Measurements from ENCODE around the gene CDCA4. TPM values are rescaled to one million over a fixed set of nuclear protein-coding genes. Genes with fewer than 3 reads are reported as not detected.
A peak's percentile ranks its signal among the peaks of the same experiment; 100 is the strongest.

The CDCA4 gene
- total RNA-seq (2022) (28.9 and 32.4 TPM in 2 replicates), Bru-seq, nascent RNA (percentile 88 among the genes with signal in this experiment), BruChase-seq, experiment 1, labeled RNA remaining after a 6-hour chase (percentile 91 among the genes with signal in this experiment), BruChase-seq, experiment 2, labeled RNA remaining after a 2-hour chase (percentile 93 among the genes with signal in this experiment)
- long read RNA-seq, transcript CDCA4-201 (2 exons, 2,513 nt) = major isoform, 45 of 47 reads
- long read RNA-seq, partial matches to known transcripts = 0 of 47 reads
- long read RNA-seq, other reads (novel, unspliced or antisense) = 2 of 47 reads

GRCh38 chr14:105020815-105021655 is at the start of gene CDCA4:
CDCA4 (minus strand) TSS chr14:105021083; CDS start chr14:105011929, 9,154 bp downstream.
- DNase-seq = peak; percentile 98
- Mint-ChIP-seq H3K27me3 (ENCODE audit: unreplicated experiment) (no peaks in the 10 kb centered on the region), H3K9me3 (ENCODE audit: low read depth, unreplicated experiment) (no peaks in the 10 kb centered on the region), H3K4me3 (ENCODE audit: low read depth, unreplicated experiment) (peak within 1 kb of the TSS; percentile 96), H3K4me1 (ENCODE audit: low read depth, unreplicated experiment) (peaks cover 38% of the 10 kb centered on the region), H3K27ac (ENCODE audit: unreplicated experiment) (peak within 1 kb of the TSS; percentile 97), H3K36me3 (ENCODE audit: insufficient read depth, unreplicated experiment) (peaks cover 59% of the 10 kb centered on the region)
- intact Hi-C loops (cut with micrococcal nuclease; ENCODE audit: unreplicated experiment) = loop anchor here (5.0 kb wide), 1 partner anchor 49 kb away; no protein-coding TSS in a partner anchor
- no TSS peak for BruUV-seq (replicated peaks)
- CTCF ChIA-PET = interaction anchor here (0.9 to 1.4 kb wide), 2 partner anchors 48 to 66 kb away, joined by 3 to 8 read pairs; no protein-coding TSS in a partner anchor
- no peak for TF ChIP-seq CTCF (IDR thresholded peaks at IDR 0.05; ENCODE audit: unreplicated experiment)

GRCh38 chr14:105069871-105070759 is 49.2 kb upstream of the CDCA4 start:
- H3K36me3 Mint-ChIP-seq (ENCODE audit: insufficient read depth, unreplicated experiment) = peaks cover 30% of the 10 kb centered on the region
- intact Hi-C loops (cut with micrococcal nuclease; ENCODE audit: unreplicated experiment) = no loop called here
- no TSS peak for BruUV-seq (replicated peaks)
- H3K4me3 Mint-ChIP-seq (ENCODE audit: low read depth, unreplicated experiment) = no peak overlapping the region
- peaks cover 6% of the 10 kb centered on the region for H3K4me1 Mint-ChIP-seq (ENCODE audit: low read depth, unreplicated experiment)
- no peaks in the 10 kb centered on the region for H3K9me3 Mint-ChIP-seq (ENCODE audit: low read depth, unreplicated experiment)
- TF ChIP-seq CTCF (IDR thresholded peaks at IDR 0.05; ENCODE audit: unreplicated experiment) = no peak
- DNase-seq = no peak
- no peak overlapping the region for H3K27ac Mint-ChIP-seq (ENCODE audit: unreplicated experiment)
- CTCF ChIA-PET = interaction anchor here (0.6 kb wide), 1 partner anchor 92 kb away, joined by 4 read pairs; no protein-coding TSS in a partner anchor
- H3K27me3 Mint-ChIP-seq (ENCODE audit: unreplicated experiment) = no peaks in the 10 kb centered on the region

GRCh38 chr14:105069522-105069870 is 48.6 kb upstream of the CDCA4 start:
- no peak for TF ChIP-seq CTCF (IDR thresholded peaks at IDR 0.05; ENCODE audit: unreplicated experiment)
- Mint-ChIP-seq H3K36me3 (ENCODE audit: insufficient read depth, unreplicated experiment) (peaks cover 36% of the 10 kb centered on the region), H3K4me1 (ENCODE audit: low read depth, unreplicated experiment) (peaks cover 11% of the 10 kb centered on the region), H3K27ac (ENCODE audit: unreplicated experiment) (no peak overlapping the region), H3K4me3 (ENCODE audit: low read depth, unreplicated experiment) (no peak overlapping the region), H3K27me3 (ENCODE audit: unreplicated experiment) (no peaks in the 10 kb centered on the region), H3K9me3 (ENCODE audit: low read depth, unreplicated experiment) (no peaks in the 10 kb centered on the region)
- no peak for DNase-seq
- intact Hi-C loops (cut with micrococcal nuclease; ENCODE audit: unreplicated experiment) = no loop called here
- CTCF ChIA-PET = no interaction called here
- BruUV-seq (replicated peaks) = no TSS peak

- no peak for DNase-seq
- H3K27ac Mint-ChIP-seq (ENCODE audit: unreplicated experiment) = no peak overlapping the region
- no peaks in the 10 kb centered on the region for H3K9me3 Mint-ChIP-seq (ENCODE audit: low read depth, unreplicated experiment)
- BruUV-seq (replicated peaks) = no TSS peak
- H3K4me3 Mint-ChIP-seq (ENCODE audit: low read depth, unreplicated experiment) = no peak overlapping the region
- CTCF ChIA-PET = no interaction called here
- peaks cover 15% of the 10 kb centered on the region for H3K4me1 Mint-ChIP-seq (ENCODE audit: low read depth, unreplicated experiment)
- H3K27me3 Mint-ChIP-seq (ENCODE audit: unreplicated experiment) = no peaks in the 10 kb centered on the region
- TF ChIP-seq CTCF (IDR thresholded peaks at IDR 0.05; ENCODE audit: unreplicated experiment) = no peak
- intact Hi-C loops (cut with micrococcal nuclease; ENCODE audit: unreplicated experiment) = no loop called here
- H3K36me3 Mint-ChIP-seq (ENCODE audit: insufficient read depth, unreplicated experiment) = peaks cover 42% of the 10 kb centered on the region
Observed at GRCh38 chr14:105068818-105069217, 47.9 kb upstream of the CDCA4 start.
